AG04450 (cell line): ENCODE measurements around the gene TPCN2. TPM values are rescaled to one million over a fixed set of nuclear protein-coding genes. Genes with fewer than 3 reads are reported as not detected.

ENCODE experiments used
- CTCF ChIA-PET: fragments of 300-600, 350-600 bp; formaldehyde crosslinking; extraction: SDS; loops from one replicate; lab custom pipeline; 2022; ENCODE audit warnings: antibody characterized with exemption, inconsistent platforms; lab: Charles Lee
- POLR2A ChIA-PET: fragments of 350-600 bp; formaldehyde crosslinking; extraction: SDS; loops from one replicate; lab custom pipeline; 2021; ENCODE audit warnings: antibody characterized with exemption, inconsistent platforms; lab: Yijun Ruan, JAX
- DNase-seq: peaks from one replicate; pipeline ENCODE4 v3.0.0-alpha.2; 2011; ENCODE audit warnings: low read depth, low spot score
- H3K27ac ChIP-seq: one replicate; pipeline ENCODE4 v1.5.1; 2012; ENCODE audit warnings: low read depth, low read length, control low read depth
- H3K27me3 ChIP-seq: one replicate; pipeline ENCODE4 v1.6.0; 2012; ENCODE audit warnings: low read length; ENCODE audit not compliant: control insufficient read depth, insufficient read depth
- H3K4me3 ChIP-seq: 2 replicates; pipeline ENCODE4 v1.5.1; 2011; ENCODE audit warnings: mild to moderate bottlenecking, low read depth, low read length, control low read depth
- H3K9me3 ChIP-seq: 2 replicates; pipeline ENCODE4 v1.5.1; 2012; ENCODE audit warnings: low read length; ENCODE audit not compliant: control insufficient read depth, insufficient read depth
- polyA plus RNA-seq: library from polyadenylated mRNA; depleted of rRNA; stranded (reverse); fragments of >200 nt; gene quantifications from 2 replicates; pipeline ENCODE4 v1.2.3, GENCODE V29; 2011
- TF ChIP-seq, protein P1 (sequence below): IDR thresholded peaks from 2 replicates; pipeline ENCODE4 v1.5.1; 2011; ENCODE audit warnings: low read depth, low read length, control low read depth, inconsistent platforms

Gene TPCN2
- polyA plus RNA-seq, 1 experiment: 6.4 TPM

DNA sequence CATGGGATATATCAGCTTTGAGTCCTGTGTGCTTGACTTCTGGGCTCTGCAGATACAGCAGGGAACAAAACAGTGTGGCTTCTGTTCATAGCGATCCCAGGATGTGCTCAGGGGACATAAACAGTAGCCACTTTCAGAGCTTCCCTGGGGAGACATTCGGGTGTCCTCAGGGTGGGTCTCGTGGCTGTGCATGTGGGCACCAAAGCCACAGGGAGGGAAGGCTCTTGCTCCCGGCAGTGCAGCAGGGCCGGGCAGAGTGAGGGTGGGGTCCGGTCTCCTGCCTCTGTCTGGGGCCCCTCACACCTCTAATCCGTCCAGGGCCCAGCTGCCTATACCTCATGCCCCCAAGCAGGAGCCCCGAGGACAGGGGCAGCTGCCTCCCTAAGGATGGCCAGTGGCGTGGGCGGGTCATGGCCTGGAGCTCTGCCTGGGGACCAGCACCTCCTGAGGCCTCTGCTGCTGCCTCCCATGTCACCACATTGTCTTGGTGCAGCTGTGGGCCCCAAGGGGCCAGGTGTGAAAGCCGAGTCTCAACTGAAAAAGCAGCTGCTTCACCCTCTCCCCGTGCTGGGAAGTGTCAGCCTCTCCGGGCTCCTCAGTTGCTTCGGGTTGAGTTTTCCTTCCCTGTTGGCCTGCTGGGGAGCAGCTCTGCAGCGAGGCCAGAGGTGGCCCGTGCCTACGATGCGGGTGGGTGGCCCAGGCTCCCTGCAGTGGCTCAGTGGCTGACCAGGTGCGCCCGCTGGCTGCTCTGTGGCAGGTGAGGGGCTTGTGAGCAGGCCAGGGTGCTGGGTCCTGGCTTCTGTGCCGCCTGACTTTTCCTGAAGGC, 3.8 kb downstream of the TPCN2 start:
- DNase-seq: no peak
- ChIA-PET POLR2A (interaction anchor here (1.1 kb wide), 1 partner anchor 23 kb away, joined by 3 read pairs; no protein-coding TSS in a partner anchor), CTCF (no interaction called here)

DNA sequence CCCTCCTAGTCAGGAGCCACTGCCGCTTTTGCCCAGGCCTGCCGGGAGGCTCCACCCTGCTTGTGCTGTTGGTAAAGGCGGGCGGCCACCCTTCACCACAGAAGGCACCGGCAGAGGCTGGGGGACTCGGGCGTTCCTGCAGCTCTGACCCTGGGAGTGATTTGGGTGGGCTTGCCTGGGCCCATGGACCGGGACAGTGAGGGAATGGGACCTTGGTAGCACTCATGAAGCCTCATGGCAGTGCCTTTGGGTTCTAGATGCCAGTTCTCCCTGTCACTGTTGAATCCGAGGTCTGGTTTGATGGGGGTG, 4.4 kb downstream of the TPCN2 start:
- ChIA-PET CTCF (no interaction called here), POLR2A (no interaction called here)
- TF ChIP-seq, protein P1, sequence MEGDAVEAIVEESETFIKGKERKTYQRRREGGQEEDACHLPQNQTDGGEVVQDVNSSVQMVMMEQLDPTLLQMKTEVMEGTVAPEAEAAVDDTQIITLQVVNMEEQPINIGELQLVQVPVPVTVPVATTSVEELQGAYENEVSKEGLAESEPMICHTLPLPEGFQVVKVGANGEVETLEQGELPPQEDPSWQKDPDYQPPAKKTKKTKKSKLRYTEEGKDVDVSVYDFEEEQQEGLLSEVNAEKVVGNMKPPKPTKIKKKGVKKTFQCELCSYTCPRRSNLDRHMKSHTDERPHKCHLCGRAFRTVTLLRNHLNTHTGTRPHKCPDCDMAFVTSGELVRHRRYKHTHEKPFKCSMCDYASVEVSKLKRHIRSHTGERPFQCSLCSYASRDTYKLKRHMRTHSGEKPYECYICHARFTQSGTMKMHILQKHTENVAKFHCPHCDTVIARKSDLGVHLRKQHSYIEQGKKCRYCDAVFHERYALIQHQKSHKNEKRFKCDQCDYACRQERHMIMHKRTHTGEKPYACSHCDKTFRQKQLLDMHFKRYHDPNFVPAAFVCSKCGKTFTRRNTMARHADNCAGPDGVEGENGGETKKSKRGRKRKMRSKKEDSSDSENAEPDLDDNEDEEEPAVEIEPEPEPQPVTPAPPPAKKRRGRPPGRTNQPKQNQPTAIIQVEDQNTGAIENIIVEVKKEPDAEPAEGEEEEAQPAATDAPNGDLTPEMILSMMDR: no peak
- no peak overlapping the region for H3K4me3 ChIP-seq
- no peak for DNase-seq
- no peaks in the 10 kb centered on the region for H3K9me3 ChIP-seq
- no peak overlapping the region for H3K27ac ChIP-seq
- H3K27me3 ChIP-seq: no peaks in the 10 kb centered on the region

More for the DNA sequence above, 3.8 kb downstream of the TPCN2 start:
- Histone ChIP-seq H3K27me3 (no peaks in the 10 kb centered on the region), H3K9me3 (no peaks in the 10 kb centered on the region), H3K27ac (no peak overlapping the region), H3K4me3 (no peak overlapping the region)
- TF ChIP-seq, protein P1: no peak

DNA sequence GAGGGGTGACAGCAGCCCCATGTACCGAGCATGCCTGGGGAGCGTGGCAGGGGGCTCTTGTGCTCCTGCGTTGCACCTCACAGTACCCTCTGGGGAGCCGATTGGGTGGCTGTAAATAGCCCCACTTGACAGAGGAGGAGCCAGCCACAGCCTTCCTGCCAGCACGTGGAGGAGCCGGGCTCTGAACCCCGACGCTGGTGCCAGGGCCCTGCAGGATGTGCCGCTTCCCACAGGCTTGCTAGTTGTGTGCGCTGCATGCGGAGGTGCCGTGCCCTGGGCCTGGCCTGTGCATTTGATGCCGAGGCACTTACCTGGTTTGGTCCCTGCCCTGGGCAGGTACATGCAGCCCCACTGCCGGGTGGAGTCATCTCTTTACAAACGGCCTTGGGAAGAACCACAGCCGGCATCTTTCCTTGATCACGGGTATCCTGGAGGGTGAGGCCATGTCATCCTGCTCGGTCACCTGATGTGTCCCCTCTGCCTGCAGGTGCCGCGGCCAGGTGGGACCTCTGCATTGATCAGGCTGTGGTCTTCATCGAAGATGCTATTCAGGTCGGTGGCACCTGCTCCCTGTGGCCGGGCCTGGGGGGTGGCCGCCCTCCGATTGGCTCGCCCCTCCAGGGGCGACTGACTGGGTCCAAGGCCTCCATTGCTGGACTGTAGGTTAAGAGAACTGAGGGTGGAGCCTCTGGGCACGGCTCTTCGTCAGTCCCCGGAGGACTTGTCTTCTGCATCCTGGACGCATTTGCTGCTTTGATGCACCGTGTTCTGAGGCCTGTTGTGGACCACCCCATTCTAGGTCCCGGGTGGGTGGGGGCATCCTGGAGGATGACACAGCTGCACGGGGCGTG, 5.0 kb downstream of the TPCN2 start:
- TF ChIP-seq, protein P1: no peak
- DNase-seq: no peak
- Histone ChIP-seq H3K27ac (no peak overlapping the region), H3K27me3 (no peaks in the 10 kb centered on the region), H3K9me3 (no peaks in the 10 kb centered on the region), H3K4me3 (no peak overlapping the region)
- POLR2A ChIA-PET: no interaction called here
- CTCF ChIA-PET: no interaction called here

DNA sequence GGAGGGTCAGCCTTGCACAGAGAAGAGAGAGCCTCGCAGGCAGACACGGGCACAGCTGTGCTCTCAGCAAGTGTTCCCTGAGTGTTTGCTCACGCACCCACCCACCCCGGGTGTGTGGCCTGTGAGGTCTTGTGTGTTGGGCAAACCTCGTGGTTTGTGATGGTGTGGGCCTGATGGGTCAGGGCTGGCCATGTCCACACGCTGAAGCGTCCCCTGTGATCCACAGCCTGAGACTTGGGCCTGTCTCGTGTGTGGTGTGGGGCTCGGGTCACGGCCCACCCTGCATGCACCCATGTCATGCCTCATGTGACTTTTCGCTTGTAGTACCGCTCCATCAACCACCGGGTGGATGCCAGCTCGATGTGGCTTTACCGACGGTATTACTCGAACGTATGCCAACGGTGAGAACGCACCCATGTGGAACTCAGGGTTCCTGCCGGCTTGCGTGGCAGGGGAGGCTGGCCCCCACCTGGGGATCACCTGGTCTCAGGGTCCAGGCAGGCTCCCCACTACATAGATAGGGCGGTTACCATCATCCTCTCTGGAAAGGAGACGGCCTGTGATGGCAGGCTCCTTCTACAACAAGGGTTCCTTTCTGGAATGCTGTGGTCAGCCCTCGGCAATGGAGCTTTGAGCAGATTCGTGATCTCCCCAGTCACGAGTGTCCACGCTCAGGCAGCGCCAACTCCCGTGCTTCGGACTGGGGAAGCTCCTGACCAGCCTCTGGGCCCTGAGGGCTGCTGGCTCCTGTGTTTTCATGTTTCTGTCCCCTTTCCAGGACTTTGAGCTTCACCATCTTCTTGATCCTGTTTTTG, 5.9 kb downstream of the TPCN2 start:
- TF ChIP-seq, protein P1: no peak
- Histone ChIP-seq H3K27ac (no peak overlapping the region), H3K4me3 (no peak overlapping the region), H3K27me3 (no peaks in the 10 kb centered on the region), H3K9me3 (no peaks in the 10 kb centered on the region)
- POLR2A ChIA-PET: no interaction called here
- no peak for DNase-seq
- CTCF ChIA-PET: no interaction called here
